ENCODE results near the gene FMN1.

DNA sequence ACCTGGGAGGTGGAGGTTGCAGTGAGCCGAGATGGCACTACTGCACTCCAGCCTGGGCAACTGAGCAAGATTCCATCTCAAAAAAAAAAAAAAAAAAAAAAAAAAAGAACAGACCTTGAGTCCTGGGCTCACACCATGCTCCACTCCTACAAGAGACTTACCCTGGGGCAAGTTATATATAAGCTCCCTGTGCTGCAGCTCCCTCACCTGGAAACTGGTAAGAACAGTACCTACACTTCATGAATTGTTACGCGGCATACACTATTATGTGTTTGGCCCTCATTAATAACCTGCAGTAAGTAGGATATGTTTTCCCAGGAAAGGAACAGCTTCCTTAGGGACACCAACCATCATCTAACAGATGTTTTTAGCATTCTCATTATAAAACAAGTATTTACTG is 119.6 kb downstream of the FMN1 start:
- TF ChIP-seq EZH2 (IDR thresholded peaks at IDR 0.05) (no peak), POLR2AphosphoS5 (IDR thresholded peaks at IDR 0.05; ENCODE audit: borderline replicate concordance, low read depth, low read length) (no peak), FOXP2 (optimal IDR thresholded peaks at IDR 0.05; ENCODE audit: control extremely low read depth, extremely low read length, insufficient read depth) (no peak)

All from SK-N-MC (cell line).